Hepatocyte (in vitro differentiated cells): ENCODE data around the gene PRDM7.

Experiments used
- CTCF ChIP-seq: fragments of 200-600 bp; sonication (generic); IDR thresholded peaks from 2 replicates; pipeline ENCODE4 v1.5.1; 2016; ENCODE audit warnings: antibody characterized with exemption, mild to moderate bottlenecking; ENCODE audit not compliant: poor library complexity
- EZH2 ChIP-seq: fragments of 200-600 bp; sonication (generic); IDR thresholded peaks from 2 replicates; pipeline ENCODE4 v1.6.1; 2016; ENCODE audit warnings: antibody characterized with exemption, mild to moderate bottlenecking, borderline replicate concordance
- EZH2phosphoT487 ChIP-seq: fragments of 200-600 bp; sonication (generic); IDR thresholded peaks from one replicate; pipeline ENCODE4 v1.6.1; 2018; ENCODE audit warnings: antibody characterized with exemption, mild to moderate bottlenecking, low read depth, moderate library complexity; ENCODE audit not compliant: unreplicated experiment, severe bottlenecking

- no peak for TF ChIP-seq CTCF
- TF ChIP-seq EZH2 = no peak
- TF ChIP-seq EZH2phosphoT487 = no peak
These were observed 6.0 kb upstream of the PRDM7 start for GRCh38 chr16:90083139-90083538.
